Panc1 (cell line): ENCODE results near the gene SPRR2D. TPM values are rescaled to one million over a fixed set of nuclear protein-coding genes. Genes with fewer than 3 reads are reported as not detected.

Source experiments
- ATAC-seq: fragments of 200-7000 bp; cut with Tn5 transposase; 2 replicates; pipeline ENCODE4 v1.9.1; 2020; ENCODE audit warnings: mild to moderate bottlenecking, moderate library complexity
- BruUV-seq: library from RNA; stranded (reverse); fragments of 400-500 nt; replicated peaks from 2 replicates; lab custom pipeline; 2021; lab: Mats Ljungman, UMichigan
- CTCF ChIA-PET: fragments of 300-600 bp; sonication (Branson Sonifier 250); formaldehyde crosslinking; loops from one replicate; lab custom pipeline; 2022; ENCODE audit warnings: antibody characterized with exemption; lab: Charles Lee
- POLR2A ChIA-PET: fragments of 300-600 bp; sonication (Branson Sonifier 250); formaldehyde crosslinking; loops from one replicate; lab custom pipeline; 2022; ENCODE audit warnings: antibody characterized with exemption; lab: Charles Lee
- DNase-seq: peaks from one replicate; pipeline ENCODE4 v3.0.0-alpha.2; 2010; ENCODE audit warnings: low read depth, low spot score
- H3K27ac ChIP-seq: 2 replicates; pipeline ENCODE4 v1.5.1; 2011; ENCODE audit warnings: mild to moderate bottlenecking, low read length, inconsistent platforms
- H3K27me3 ChIP-seq: fragments of 200-500 bp; sonication (Bioruptor generic); 2 replicates; pipeline ENCODE4 v1.6.0; 2014; ENCODE audit warnings: low read length, inconsistent platforms; ENCODE audit not compliant: control insufficient read depth, insufficient read depth
- H3K36me3 ChIP-seq: fragments of 200-500 bp; sonication (Bioruptor generic); 2 replicates; pipeline ENCODE4 v1.5.1; 2014; ENCODE audit warnings: inconsistent platforms, mild to moderate bottlenecking, low read length, moderate library complexity; ENCODE audit not compliant: control insufficient read depth, insufficient read depth
- H3K4me1 ChIP-seq: 2 replicates; pipeline ENCODE4 v1.5.1; 2011; ENCODE audit warnings: inconsistent platforms, mild to moderate bottlenecking, low read length, moderate library complexity; ENCODE audit not compliant: control insufficient read depth, insufficient read depth
- H3K4me3 ChIP-seq, 2 experiments: 2 replicates each; pipeline ENCODE4 v1.5.1; 2011 to 2012; ENCODE audit warnings: low read depth in 2 of 2, low read length in 2 of 2, mild to moderate bottlenecking in 2 of 2, inconsistent platforms in 1 of 2, moderate library complexity in 1 of 2
- H3K9me3 ChIP-seq: fragments of 200-500 bp; sonication (Bioruptor generic); 2 replicates; pipeline ENCODE4 v1.5.1; 2014; ENCODE audit warnings: low read depth, mild to moderate bottlenecking, inconsistent platforms, low read length, moderate library complexity; ENCODE audit not compliant: control insufficient read depth, insufficient read depth
- CTCF ChIP-seq: fragments of 450-650 bp; IDR thresholded peaks from 2 replicates; pipeline ENCODE4 v1.5.1; 2017; ENCODE audit warnings: mild to moderate bottlenecking
- POLR2AphosphoS5 ChIP-seq: IDR thresholded peaks from 2 replicates; pipeline ENCODE4 v1.6.1; 2012; ENCODE audit warnings: mild to moderate bottlenecking, low read depth, low read length, moderate library complexity
- REST ChIP-seq, 2 experiments: IDR thresholded peaks; 2 replicates each; pipeline ENCODE4 v1.6.1; 2011 to 2012; ENCODE audit warnings: low read depth in 2 of 2, control low read depth in 1 of 2, low read length in 1 of 2, mild to moderate bottlenecking in 1 of 2, moderate library complexity in 1 of 2; ENCODE audit not compliant: insufficient read depth in 1 of 2
- SIN3A ChIP-seq: IDR thresholded peaks from 2 replicates; pipeline ENCODE4 v1.6.1; 2012; ENCODE audit warnings: low read depth, mild to moderate bottlenecking, low read length, moderate library complexity, borderline replicate concordance; ENCODE audit not compliant: insufficient read depth
- TCF7L2 ChIP-seq: IDR thresholded peaks from 2 replicates; pipeline ENCODE4 v1.6.1; 2011; ENCODE audit warnings: mild to moderate bottlenecking, low read depth, low read length, inconsistent platforms
- in situ Hi-C: cut with HindIII; loops from 2 replicates; pipeline ENCODE4 v1.10.0; 2016; ENCODE audit warnings: low sequenced_read_pairs, low pct_unique_long_range_greater_than_20kb
- intact Hi-C: fragments of 100-400 bp; cut with micrococcal nuclease; formaldehyde crosslinking; loops from one replicate; pipeline ENCODE4 v1.10.0; 2022; ENCODE audit not compliant: unreplicated experiment
- total RNA-seq: library from RNA; stranded (reverse); gene quantifications from one replicate; pipeline ENCODE4 v1.2.1, GENCODE V29; 2021; ENCODE audit not compliant: unreplicated experiment

Gene SPRR2D
- total RNA-seq, 1 experiment from 2014 or later = not detected

- Histone ChIP-seq H3K36me3 (no peaks in the 10 kb centered on the region), H3K9me3 (no peaks in the 10 kb centered on the region), H3K4me3 (no peak overlapping the region), H3K27ac (no peak overlapping the region), H3K27me3 (no peaks in the 10 kb centered on the region), H3K4me1 (no peaks in the 10 kb centered on the region)
- BruUV-seq = no TSS peak
- TF ChIP-seq POLR2AphosphoS5 = no peak
- no peak for TF ChIP-seq TCF7L2
- TF ChIP-seq CTCF = no peak
- no peak for TF ChIP-seq SIN3A
- TF ChIP-seq REST (IDR thresholded peaks at IDR 0.05; ENCODE audit: insufficient read depth in 1 of 2, low read depth in 2 of 2, low read length in 1 of 2) = no peak
- POLR2A ChIA-PET = no interaction called here
- intact Hi-C loops (no loop called here), in situ Hi-C loops (no loop called here)
- CTCF ChIA-PET = no interaction called here
- ATAC-seq (no peak), DNase-seq (no peak)
These were observed 41.1 kb downstream of the SPRR2D start for GRCh38 chr1:152999818-153000217.

GRCh38 chr1:152998476-152998875 is 42.4 kb downstream of the SPRR2D start:
- POLR2A ChIA-PET = no interaction called here
- no peaks in the 10 kb centered on the region for H3K36me3 ChIP-seq
- 0 out of 2 replicates have a peak, but pooled peaks cover 2% of the 10 kb centered on the region for H3K27me3 ChIP-seq
- no TSS peak for BruUV-seq
- H3K9me3 ChIP-seq = no peaks in the 10 kb centered on the region
- H3K27ac ChIP-seq = no peak overlapping the region
- TF ChIP-seq POLR2AphosphoS5 (no peak), CTCF (no peak), TCF7L2 (no peak)
- in situ Hi-C loops (no loop called here), intact Hi-C loops (no loop called here)
- DNase-seq = no peak
- no peaks in the 10 kb centered on the region for H3K4me1 ChIP-seq
- CTCF ChIA-PET = no interaction called here
- no peak for ATAC-seq
- no peak overlapping the region for H3K4me3 ChIP-seq

- no TSS peak for BruUV-seq
- H3K4me3 ChIP-seq = no peak overlapping the region
- H3K4me1 ChIP-seq = no peaks in the 10 kb centered on the region
- POLR2A ChIA-PET = no interaction called here
- ATAC-seq = no peak
- H3K27ac ChIP-seq = no peak overlapping the region
- intact Hi-C loops = no loop called here
- in situ Hi-C loops = no loop called here
- TF ChIP-seq TCF7L2 (no peak), SIN3A (no peak)
- DNase-seq = no peak
- CTCF ChIA-PET = no interaction called here
- H3K9me3 ChIP-seq = no peaks in the 10 kb centered on the region
- no peaks in the 10 kb centered on the region for H3K36me3 ChIP-seq
- 0 out of 2 replicates have a peak, but pooled peaks cover 2% of the 10 kb centered on the region for H3K27me3 ChIP-seq
These were observed 43.0 kb downstream of the SPRR2D start for GRCh38 chr1:152997901-152998300.
